Right ventricle myocardium inferior (tissue), 1 donor: Measurements from ENCODE around the gene WDR81. TPM values are rescaled to one million over a fixed set of nuclear protein-coding genes. Genes with fewer than 3 reads are reported as not detected.
"Not testable (repeated sequence)": the region's sequence is repeated elsewhere in the genome, so short reads cannot be mapped to it uniquely, and the experiment has no call there.

Experiments
- ATAC-seq: fragments of 200-7000 bp; cut with Tn5 transposase; one replicate; pipeline ENCODE4 v1.9.1; 2020; ENCODE audit warnings: mild to moderate bottlenecking, moderate library complexity
- DNase-seq: peaks from one replicate; pipeline ENCODE4 v3.0.0; 2021; ENCODE audit errors: missing footprints
- intact Hi-C: fragments of 100-400 bp; cut with DNase I; formaldehyde crosslinking; loops from one replicate; pipeline ENCODE4 v1.11.0; 2022
- total RNA-seq: library from RNA; stranded (reverse); fragmentation: NEBNext Ultra II Directional; extraction: Animal tissue kit (Norgen Biotek cat#: 25700); gene quantifications from one replicate; pipeline ENCODE4 v1.2.1, GENCODE V29; 2021
- donor health status: DM: no; HTN: yes; CAD: no; lungs with severe emphysema.

Gene WDR81
- total RNA-seq, 1 donor from 2014 or later: 10.4 TPM

DNA sequence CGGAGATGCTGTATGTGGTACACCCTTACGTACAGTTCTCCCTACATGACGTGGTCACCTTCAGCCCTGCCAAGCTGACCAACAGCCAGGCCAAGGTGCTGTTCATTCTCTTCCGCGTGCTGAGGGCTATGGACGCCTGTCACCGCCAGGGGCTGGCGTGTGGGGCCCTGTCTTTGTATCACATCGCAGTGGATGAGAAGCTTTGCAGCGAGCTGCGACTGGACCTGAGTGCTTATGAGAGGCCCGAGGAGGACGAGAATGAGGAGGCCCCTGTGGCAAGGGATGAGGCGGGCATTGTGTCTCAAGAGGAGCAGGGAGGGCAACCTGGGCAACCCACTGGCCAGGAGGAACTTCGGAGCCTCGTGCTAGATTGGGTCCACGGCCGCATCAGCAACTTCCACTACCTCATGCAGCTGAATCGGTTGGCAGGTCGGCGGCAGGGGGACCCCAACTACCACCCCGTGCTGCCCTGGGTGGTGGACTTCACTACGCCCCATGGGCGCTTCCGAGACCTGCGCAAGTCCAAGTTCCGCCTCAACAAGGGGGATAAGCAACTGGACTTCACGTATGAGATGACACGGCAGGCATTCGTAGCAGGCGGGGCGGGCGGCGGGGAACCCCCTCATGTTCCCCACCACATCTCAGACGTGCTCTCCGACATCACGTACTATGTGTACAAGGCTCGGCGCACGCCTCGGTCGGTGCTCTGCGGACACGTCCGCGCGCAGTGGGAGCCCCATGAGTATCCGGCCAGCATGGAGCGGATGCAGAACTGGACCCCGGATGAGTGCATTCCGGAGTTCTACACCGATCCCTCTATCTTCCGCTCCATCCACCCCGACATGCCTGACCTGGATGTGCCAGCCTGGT lies 1.4 kb downstream of the WDR81 start:
- DNase-seq: peak; percentile 39
- intact Hi-C loops: loop anchor here (2.0 kb wide), 1 partner anchor 57 kb away; no protein-coding TSS in a partner anchor
- ATAC-seq: no peak

DNA sequence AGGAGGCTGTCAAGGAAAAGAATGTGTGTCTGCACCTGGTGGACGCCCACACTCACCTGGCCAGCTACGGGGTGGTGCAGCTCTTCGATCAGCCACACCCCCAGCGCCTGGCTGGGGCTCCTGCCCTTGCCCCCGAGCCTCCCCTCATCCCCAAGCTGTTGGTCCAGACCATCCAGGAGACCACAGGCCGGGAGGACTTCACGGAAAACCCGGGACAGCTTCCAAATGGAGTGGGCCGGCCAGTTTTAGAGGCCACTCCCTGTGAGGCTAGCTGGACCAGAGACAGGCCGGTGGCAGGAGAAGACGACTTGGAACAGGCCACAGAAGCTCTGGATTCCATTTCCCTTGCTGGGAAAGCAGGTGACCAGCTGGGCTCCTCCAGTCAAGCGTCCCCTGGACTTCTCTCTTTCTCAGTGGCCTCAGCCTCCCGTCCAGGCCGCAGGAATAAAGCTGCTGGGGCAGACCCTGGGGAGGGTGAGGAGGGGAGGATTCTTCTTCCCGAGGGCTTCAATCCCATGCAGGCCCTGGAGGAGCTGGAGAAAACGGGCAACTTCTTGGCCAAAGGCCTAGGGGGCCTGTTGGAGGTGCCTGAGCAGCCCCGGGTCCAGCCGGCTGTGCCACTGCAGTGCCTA lies 2.2 kb downstream of the WDR81 start:
- DNase-seq (peak; percentile 1), ATAC-seq (no peak)
- intact Hi-C loops: no loop called here

GRCh38 chr17:1727258-1727789 lies 2.8 kb downstream of the WDR81 start:
- no peak for DNase-seq
- intact Hi-C loops: no loop called here
- ATAC-seq: no peak

- no peak for ATAC-seq
- intact Hi-C loops: no loop called here
- peak; percentile 59 for DNase-seq
Observed at GRCh38 chr17:1727876-1728630, 3.5 kb downstream of the WDR81 start.

- intact Hi-C loops: no loop called here
- ATAC-seq: peak; percentile 16
- DNase-seq: no peak
Observed at GRCh38 chr17:1729966-1730325, 5.4 kb downstream of the WDR81 start.

- peak; percentile 85 for ATAC-seq
- peak; percentile 93 for DNase-seq
- intact Hi-C loops: no loop called here
Observed at GRCh38 chr17:1730326-1731193, 6.1 kb downstream of the WDR81 start.

DNA sequence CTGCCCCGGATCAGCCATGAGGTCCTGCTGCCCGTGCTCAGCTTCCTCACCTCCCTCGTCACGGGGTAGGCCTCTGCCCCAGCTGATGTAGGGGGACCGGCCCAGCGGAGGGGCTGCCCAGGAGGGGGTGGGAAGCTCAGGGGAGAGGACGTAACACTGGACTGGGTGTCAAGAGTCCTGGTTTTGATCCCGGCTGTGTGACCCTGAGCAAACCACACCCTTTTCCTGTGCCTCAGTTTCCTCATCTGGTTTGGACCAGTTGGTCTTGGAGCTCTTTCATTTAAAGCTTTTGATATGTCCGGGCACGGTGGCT lies 6.6 kb downstream of the WDR81 start:
- intact Hi-C loops: no loop called here
- ATAC-seq (no peak), DNase-seq (no peak)

DNA sequence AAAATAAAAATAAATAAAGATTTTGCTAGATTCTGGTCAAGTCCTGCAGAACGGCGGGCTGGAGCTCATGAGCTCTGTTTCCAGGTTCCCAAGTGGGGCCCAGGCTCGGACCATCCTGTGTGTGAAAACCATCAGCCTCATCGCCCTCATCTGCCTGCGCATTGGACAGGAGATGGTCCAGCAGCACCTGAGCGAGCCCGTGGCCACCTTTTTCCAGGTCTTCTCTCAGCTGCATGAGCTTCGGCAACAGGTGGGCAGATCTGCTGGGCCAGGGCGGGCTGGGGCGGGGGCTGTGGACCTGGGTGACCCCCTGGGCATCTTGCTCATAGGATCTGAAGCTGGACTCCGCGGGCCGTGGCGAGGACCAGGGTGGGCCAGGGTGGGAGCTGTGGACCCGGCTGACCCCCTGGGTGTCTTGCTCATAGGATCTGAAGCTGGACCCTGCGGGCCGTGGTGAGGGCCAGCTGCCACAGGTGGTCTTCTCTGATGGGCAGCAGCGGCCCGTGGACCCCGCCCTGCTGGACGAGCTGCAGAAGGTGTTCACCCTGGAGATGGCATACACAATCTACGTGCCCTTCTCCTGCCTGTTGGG lies 7.8 kb downstream of the WDR81 start:
- DNase-seq (no peak), ATAC-seq (no peak)
- intact Hi-C loops: no loop called here

DNA sequence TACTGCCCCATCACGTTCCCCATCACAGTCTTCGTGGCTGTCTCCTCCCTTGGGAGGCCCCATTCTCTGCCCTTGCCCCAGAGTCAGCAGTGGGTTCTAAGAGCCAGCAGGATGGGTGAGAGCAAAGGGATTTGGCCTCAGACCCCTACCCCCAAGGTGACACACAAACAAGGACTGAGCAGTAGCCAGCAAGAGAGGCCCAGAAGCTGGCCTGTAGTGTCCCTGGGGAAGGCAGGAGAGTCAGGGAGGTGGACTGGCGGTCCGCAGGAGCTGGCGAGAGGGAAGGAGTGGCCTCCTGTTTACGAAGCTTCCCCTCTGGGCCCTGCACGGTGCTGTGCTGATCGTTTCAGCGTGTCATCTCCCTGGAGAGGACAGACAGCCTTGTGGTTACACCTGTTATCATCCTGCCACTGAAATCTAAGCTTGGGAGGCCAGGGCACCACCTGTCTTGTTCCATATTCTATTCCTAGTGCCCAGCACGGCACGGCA lies 8.4 kb downstream of the WDR81 start:
- ATAC-seq (no peak), DNase-seq (no peak)
- intact Hi-C loops: no loop called here

GRCh38 chr17:1733759-1734158 lies 9.3 kb downstream of the WDR81 start:
- intact Hi-C loops: no loop called here
- ATAC-seq (no peak), DNase-seq (no peak)

DNA sequence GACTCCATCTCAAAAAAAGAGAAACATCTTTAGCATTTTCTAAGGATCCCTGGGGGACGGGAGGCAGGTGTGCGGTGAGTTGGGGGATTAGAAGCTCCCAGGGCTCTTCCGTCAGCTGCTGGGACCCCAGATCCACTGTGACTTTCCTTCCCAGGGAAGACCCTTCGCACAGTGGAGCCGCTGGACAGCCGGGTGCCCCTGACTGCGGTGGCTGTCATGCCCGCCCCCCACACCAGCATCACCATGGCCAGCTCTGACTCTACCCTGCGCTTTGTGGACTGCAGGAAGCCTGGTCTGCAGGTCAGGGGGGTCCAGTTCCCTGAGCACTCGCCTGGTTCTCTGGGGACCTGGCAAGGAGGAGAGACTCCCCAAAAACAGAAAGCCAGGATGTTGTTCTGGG lies 10.9 kb downstream of the WDR81 start:
- DNase-seq (no peak), ATAC-seq (no peak)
- intact Hi-C loops: no loop called here

DNA sequence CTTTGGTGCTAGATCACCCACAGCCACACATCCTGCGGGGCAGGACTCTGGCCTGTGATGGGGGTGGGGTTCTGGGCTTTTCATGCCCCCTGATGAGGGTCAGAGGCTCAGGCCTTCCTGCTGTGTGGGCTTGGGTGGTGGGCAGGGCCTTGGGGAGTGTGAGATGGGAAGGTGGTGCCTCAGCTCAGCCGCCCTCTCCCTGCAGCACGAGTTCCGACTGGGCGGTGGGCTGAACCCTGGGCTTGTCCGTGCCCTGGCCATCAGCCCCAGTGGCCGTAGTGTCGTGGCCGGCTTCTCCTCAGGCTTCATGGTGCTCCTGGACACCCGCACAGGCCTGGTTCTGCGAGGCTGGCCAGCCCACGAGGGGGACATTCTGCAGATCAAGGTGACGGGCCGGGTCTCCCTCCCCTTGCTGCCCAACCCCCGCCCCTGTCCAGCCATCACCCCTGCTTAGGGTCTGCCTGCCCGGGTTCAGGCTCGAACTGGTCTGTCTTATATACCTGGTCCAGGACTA lies 11.4 kb downstream of the WDR81 start:
- ATAC-seq: no peak
- intact Hi-C loops: no loop called here
- DNase-seq: no peak

GRCh38 chr17:1736348-1737281 lies 12.1 kb downstream of the WDR81 start:
- peak; percentile 83 for DNase-seq
- ATAC-seq: peak; percentile 78

DNA sequence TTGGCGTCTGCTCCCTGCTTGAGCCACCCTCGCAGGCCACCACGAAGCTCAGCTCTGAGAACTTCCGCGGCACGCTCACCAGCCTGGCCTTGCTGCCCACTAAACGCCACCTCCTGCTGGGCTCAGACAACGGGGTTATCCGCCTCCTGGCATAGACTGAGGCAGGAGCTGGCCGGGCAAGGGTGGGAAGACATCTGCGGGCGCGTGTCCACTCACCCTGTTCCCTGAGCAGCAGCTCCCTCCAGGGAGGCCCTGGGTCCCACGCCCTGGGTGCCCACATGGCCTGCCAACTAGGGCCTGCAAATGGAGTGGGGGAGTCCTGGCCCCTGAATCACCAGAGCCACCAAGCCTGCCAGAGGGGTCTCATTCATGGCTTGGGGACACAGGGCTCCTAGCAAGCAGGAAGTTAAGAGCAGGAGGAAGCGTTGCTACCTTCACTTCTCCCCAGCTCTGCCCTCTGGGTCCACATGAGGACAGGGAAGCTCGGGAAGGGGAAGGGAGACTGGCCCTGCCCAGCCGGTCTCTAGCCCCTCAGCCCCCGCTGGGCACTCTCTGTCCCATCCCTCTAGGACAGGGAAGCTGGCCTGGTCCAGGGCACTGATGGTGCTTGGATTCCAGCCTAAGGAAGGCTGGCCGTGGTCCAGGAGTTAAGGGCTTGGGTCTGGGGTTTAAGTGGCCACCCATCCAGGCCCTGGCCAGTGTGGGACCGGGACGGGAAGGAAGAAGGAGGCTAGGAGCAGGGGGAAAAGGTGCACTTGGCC lies 13.2 kb downstream of the WDR81 start:
- ATAC-seq (peak; percentile 37), DNase-seq (no peak)
- intact Hi-C loops: no loop called here

More at GRCh38 chr17:1736348-1737281, 12.1 kb downstream of the WDR81 start:
- intact Hi-C loops: no loop called here

- intact Hi-C loops, ATAC-seq, DNase-seq: not testable (repeated sequence)
Observed at GRCh38 chr17:1741899-1742298, 17.4 kb downstream of the WDR81 start.
